K562 (cell line): Measurements from ENCODE around the gene COPS6. TPM values are rescaled to one million over a fixed set of nuclear protein-coding genes. Genes with fewer than 3 reads are reported as not detected.

Experiments used
- CBX2 ChIP-seq: fragments of 200-600 bp; sonication (generic); IDR thresholded peaks from one replicate; pipeline ENCODE4 v1.6.1; 2012; ENCODE audit warnings: mild to moderate bottlenecking, low read length, inconsistent platforms; ENCODE audit not compliant: insufficient read depth, poor library complexity, severe bottlenecking
- ELF2 ChIP-seq: fragments of 250-450 bp; sonication (Bioruptor Pico); IDR thresholded peaks from 2 replicates; pipeline ENCODE4 v1.5.0; 2021; ENCODE audit warnings: mild to moderate bottlenecking
- NR2F6 ChIP-seq: fragments of 450-650 bp; formaldehyde crosslinking; IDR thresholded peaks from 2 replicates; pipeline ENCODE4 v1.4.0; 2020; ENCODE audit warnings: mild to moderate bottlenecking
- PTTG1 ChIP-seq: fragments of 450-650 bp; IDR thresholded peaks from 2 replicates; pipeline ENCODE4 v1.6.1; 2016; ENCODE audit warnings: low read depth, mild to moderate bottlenecking, missing genetic modification characterization, missing compliant biosample characterization
- SIN3B ChIP-seq: fragments of 450-650 bp; IDR thresholded peaks from 2 replicates; pipeline ENCODE4 v1.6.1; 2017; ENCODE audit warnings: low read depth, mild to moderate bottlenecking, moderate library complexity
- ZKSCAN1 ChIP-seq: fragments of 150-350 bp; IDR thresholded peaks from 2 replicates; pipeline ENCODE4 v1.6.1; 2016; ENCODE audit warnings: low read depth, low read length
- polyA plus RNA-seq, 8 experiments: library from polyadenylated mRNA; depleted of rRNA in 4 of 8; stranded (reverse) in 5 of 8; unstranded in 3 of 8; fragments of >200 nt; fragmentation: Nextera tagmentation in 2 of 8; fragmentation: Illumina TruSeq in 1 of 8; extraction: Ambion mirVana in 2 of 8; extraction: Trizol in 1 of 8; gene quantifications; 2 replicates each; pipeline versions ENCODE4 v1.2.1 to v1.2.3, GENCODE V29; 2011 to 2014; ENCODE audit warnings: inconsistent platforms in 1 of 8, missing spikeins in 1 of 8
- total RNA-seq, 7 experiments: library from RNA; depleted of rRNA in 6 of 7; stranded (reverse); fragments of >200 nt in 6 of 7; fragmentation: Illumina TruSeq in 2 of 7; extraction: Trizol in 2 of 7; gene quantifications; 2 replicates each; pipeline versions ENCODE4 v1.2.1 to v1.2.3, GENCODE V29; 2011 to 2021; ENCODE audit warnings: low replicate concordance in 1 of 7
- TF ChIP-seq, protein P1 (sequence below): fragments of 200-400 bp; formaldehyde crosslinking; IDR thresholded peaks from 2 replicates; pipeline ENCODE4 v1.6.1; 2017; ENCODE audit warnings: mild to moderate bottlenecking, low read depth, low read length, moderate library complexity
- TF ChIP-seq, protein P2 (sequence below): fragments of 250-450 bp; sonication (Bioruptor Pico); IDR thresholded peaks from 2 replicates; pipeline ENCODE4 v1.5.0; 2020; ENCODE audit warnings: mild to moderate bottlenecking
- TF ChIP-seq, protein P3 (sequence below): fragments of 200-800 bp; sonication (Bioruptor generic); IDR thresholded peaks from 2 replicates; pipeline ENCODE4 v1.6.1; 2016; ENCODE audit warnings: missing genetic modification characterization, missing compliant biosample characterization
- TF ChIP-seq, protein P4 (sequence below): fragments of 250-450 bp; sonication (Bioruptor Pico); IDR thresholded peaks from 2 replicates; pipeline ENCODE4 v1.5.0; 2021
- TF ChIP-seq, protein P5 (sequence below), 2 experiments: IDR thresholded peaks; 2 replicates each; pipeline ENCODE4 v1.6.1; 2012; ENCODE audit warnings: improper control_type of control experiment in 2 of 2, low read depth in 2 of 2, low read length in 2 of 2, borderline replicate concordance in 1 of 2

COPS6 gene
- total and polyA plus RNA-seq, 9 of the 15 experiments (the other 6 are each of a cell fraction or from before 2014, with no cell fraction given): 63.0 to 331 (median 168) TPM

DNA sequence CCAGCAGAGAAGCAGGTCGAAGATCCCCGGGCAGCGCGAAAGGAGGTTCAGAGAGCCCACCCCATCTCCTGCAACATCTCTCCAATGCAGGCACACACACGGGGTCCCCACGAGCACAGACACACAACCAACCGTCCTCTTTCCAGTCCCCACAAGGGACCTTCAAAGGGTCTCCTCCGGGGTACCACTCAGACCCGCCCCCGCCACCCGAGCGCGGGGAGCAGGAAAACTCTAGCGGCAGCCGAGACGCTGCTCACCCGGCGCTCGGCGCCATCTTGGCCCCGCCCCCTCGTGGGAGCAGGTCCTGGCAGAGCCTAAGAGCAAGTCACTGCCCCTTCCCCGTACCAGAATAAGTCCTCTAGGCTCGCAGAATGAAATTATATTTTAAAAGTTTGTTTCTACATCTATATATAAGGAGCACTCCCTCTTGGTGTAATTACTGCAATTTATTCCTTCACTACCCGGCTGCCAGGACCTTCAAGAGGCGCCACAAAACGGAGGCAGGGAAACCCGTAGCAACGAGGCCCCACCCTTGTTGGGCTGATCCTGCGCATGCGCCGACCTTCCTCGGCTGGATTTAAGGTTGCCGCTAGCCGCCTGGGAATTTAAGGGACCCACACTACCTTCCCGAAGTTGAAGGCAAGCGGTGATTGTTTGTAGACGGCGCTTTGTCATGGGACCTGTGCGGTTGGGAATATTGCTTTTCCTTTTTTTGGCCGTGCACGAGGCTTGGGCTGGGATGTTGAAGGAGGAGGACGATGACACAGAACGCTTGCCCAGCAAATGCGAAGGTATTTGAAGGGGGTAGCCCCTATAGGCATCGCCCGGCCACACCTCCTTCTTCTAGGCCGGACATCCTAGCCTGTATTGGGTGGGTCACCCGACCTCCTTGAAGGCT, 30.6 kb downstream of the COPS6 start, which contains the start of the genes CNPY4 and TAF6 (continued):
- TF ChIP-seq, protein P1, sequence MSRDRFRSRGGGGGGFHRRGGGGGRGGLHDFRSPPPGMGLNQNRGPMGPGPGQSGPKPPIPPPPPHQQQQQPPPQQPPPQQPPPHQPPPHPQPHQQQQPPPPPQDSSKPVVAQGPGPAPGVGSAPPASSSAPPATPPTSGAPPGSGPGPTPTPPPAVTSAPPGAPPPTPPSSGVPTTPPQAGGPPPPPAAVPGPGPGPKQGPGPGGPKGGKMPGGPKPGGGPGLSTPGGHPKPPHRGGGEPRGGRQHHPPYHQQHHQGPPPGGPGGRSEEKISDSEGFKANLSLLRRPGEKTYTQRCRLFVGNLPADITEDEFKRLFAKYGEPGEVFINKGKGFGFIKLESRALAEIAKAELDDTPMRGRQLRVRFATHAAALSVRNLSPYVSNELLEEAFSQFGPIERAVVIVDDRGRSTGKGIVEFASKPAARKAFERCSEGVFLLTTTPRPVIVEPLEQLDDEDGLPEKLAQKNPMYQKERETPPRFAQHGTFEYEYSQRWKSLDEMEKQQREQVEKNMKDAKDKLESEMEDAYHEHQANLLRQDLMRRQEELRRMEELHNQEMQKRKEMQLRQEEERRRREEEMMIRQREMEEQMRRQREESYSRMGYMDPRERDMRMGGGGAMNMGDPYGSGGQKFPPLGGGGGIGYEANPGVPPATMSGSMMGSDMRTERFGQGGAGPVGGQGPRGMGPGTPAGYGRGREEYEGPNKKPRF: no peak
- TF ChIP-seq CBX2 (no peak), PTTG1 (tag) (no peak), SIN3B (peak; percentile 91), ZKSCAN1 (no peak), ELF2 (peak; percentile 56), NR2F6 (peak; percentile 86; the same call in 1 of the 2 replicates)
- TF ChIP-seq, protein P2, sequence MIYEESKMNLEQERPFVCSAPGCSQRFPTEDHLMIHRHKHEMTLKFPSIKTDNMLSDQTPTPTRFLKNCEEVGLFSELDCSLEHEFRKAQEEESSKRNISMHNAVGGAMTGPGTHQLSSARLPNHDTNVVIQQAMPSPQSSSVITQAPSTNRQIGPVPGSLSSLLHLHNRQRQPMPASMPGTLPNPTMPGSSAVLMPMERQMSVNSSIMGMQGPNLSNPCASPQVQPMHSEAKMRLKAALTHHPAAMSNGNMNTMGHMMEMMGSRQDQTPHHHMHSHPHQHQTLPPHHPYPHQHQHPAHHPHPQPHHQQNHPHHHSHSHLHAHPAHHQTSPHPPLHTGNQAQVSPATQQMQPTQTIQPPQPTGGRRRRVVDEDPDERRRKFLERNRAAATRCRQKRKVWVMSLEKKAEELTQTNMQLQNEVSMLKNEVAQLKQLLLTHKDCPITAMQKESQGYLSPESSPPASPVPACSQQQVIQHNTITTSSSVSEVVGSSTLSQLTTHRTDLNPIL (CRISPR knock-in tag): no peak
- TF ChIP-seq, protein P3, sequence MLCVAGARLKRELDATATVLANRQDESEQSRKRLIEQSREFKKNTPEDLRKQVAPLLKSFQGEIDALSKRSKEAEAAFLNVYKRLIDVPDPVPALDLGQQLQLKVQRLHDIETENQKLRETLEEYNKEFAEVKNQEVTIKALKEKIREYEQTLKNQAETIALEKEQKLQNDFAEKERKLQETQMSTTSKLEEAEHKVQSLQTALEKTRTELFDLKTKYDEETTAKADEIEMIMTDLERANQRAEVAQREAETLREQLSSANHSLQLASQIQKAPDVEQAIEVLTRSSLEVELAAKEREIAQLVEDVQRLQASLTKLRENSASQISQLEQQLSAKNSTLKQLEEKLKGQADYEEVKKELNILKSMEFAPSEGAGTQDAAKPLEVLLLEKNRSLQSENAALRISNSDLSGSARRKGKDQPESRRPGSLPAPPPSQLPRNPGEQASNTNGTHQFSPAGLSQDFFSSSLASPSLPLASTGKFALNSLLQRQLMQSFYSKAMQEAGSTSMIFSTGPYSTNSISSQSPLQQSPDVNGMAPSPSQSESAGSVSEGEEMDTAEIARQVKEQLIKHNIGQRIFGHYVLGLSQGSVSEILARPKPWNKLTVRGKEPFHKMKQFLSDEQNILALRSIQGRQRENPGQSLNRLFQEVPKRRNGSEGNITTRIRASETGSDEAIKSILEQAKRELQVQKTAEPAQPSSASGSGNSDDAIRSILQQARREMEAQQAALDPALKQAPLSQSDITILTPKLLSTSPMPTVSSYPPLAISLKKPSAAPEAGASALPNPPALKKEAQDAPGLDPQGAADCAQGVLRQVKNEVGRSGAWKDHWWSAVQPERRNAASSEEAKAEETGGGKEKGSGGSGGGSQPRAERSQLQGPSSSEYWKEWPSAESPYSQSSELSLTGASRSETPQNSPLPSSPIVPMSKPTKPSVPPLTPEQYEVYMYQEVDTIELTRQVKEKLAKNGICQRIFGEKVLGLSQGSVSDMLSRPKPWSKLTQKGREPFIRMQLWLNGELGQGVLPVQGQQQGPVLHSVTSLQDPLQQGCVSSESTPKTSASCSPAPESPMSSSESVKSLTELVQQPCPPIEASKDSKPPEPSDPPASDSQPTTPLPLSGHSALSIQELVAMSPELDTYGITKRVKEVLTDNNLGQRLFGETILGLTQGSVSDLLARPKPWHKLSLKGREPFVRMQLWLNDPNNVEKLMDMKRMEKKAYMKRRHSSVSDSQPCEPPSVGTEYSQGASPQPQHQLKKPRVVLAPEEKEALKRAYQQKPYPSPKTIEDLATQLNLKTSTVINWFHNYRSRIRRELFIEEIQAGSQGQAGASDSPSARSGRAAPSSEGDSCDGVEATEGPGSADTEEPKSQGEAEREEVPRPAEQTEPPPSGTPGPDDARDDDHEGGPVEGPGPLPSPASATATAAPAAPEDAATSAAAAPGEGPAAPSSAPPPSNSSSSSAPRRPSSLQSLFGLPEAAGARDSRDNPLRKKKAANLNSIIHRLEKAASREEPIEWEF (CRISPR knock-in tag): no peak
- TF ChIP-seq, protein P4, sequence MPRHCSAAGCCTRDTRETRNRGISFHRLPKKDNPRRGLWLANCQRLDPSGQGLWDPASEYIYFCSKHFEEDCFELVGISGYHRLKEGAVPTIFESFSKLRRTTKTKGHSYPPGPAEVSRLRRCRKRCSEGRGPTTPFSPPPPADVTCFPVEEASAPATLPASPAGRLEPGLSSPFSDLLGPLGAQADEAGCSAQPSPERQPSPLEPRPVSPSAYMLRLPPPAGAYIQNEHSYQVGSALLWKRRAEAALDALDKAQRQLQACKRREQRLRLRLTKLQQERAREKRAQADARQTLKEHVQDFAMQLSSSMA (CRISPR knock-in tag): no peak; the same call in 1 of the 2 replicates
- TF ChIP-seq, protein P5, sequence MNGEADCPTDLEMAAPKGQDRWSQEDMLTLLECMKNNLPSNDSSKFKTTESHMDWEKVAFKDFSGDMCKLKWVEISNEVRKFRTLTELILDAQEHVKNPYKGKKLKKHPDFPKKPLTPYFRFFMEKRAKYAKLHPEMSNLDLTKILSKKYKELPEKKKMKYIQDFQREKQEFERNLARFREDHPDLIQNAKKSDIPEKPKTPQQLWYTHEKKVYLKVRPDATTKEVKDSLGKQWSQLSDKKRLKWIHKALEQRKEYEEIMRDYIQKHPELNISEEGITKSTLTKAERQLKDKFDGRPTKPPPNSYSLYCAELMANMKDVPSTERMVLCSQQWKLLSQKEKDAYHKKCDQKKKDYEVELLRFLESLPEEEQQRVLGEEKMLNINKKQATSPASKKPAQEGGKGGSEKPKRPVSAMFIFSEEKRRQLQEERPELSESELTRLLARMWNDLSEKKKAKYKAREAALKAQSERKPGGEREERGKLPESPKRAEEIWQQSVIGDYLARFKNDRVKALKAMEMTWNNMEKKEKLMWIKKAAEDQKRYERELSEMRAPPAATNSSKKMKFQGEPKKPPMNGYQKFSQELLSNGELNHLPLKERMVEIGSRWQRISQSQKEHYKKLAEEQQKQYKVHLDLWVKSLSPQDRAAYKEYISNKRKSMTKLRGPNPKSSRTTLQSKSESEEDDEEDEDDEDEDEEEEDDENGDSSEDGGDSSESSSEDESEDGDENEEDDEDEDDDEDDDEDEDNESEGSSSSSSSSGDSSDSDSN (IDR thresholded peaks at IDR 0.05; ENCODE audit: borderline replicate concordance in 1 of 2, low read depth in 2 of 2, low read length in 2 of 2): peak in 1 of 2 experiments; percentile 30; a peak in 1 of 4 replicates
